Neutrophil (primary cell): ENCODE results near the gene STARD7.
A peak's percentile ranks its signal among the peaks of the same experiment; 100 is the strongest.

Source experiments
- H3K27ac ChIP-seq: fragments of 200-600 bp; sonication (generic); 2 replicates; pipeline ENCODE4 v1.5.1; 2016; ENCODE audit warnings: mild to moderate bottlenecking, moderate library complexity
- H3K27me3 ChIP-seq: fragments of 200-600 bp; sonication (generic); 2 replicates; pipeline ENCODE4 v1.6.0; 2016; ENCODE audit warnings: mild to moderate bottlenecking
- H3K36me3 ChIP-seq: fragments of 200-600 bp; sonication (generic); 2 replicates; pipeline ENCODE4 v1.5.1; 2017
- H3K4me1 ChIP-seq, 2 experiments: fragments of 200-600 bp in 1 of 2; sonication (generic) in 1 of 2; 1 replicate in 1 of 2; 2 replicates in 1 of 2; pipeline versions ENCODE4 v1.5.1 to v1.6.1; 2013 to 2016; ENCODE audit warnings: low read depth in 1 of 2, low read length in 1 of 2, mild to moderate bottlenecking in 1 of 2, moderate library complexity in 1 of 2; ENCODE audit not compliant: control insufficient read depth in 1 of 2, insufficient read depth in 1 of 2
- H3K4me3 ChIP-seq, 2 experiments: fragments of 200-600 bp in 1 of 2; sonication (generic) in 1 of 2; 1 replicate in 1 of 2; 2 replicates in 1 of 2; pipeline ENCODE4 v1.5.1; 2013 to 2016; ENCODE audit warnings: low read depth in 1 of 2, low read length in 1 of 2, mild to moderate bottlenecking in 1 of 2, moderate library complexity in 1 of 2
- H3K9me3 ChIP-seq: fragments of 200-600 bp; sonication (generic); 2 replicates; pipeline ENCODE4 v1.5.1; 2016
- CTCF ChIP-seq: fragments of 200-600 bp; sonication (generic); IDR thresholded peaks from 2 replicates; pipeline ENCODE4 v1.5.1; 2016; ENCODE audit warnings: antibody characterized with exemption

Gene STARD7

GRCh38 chr2:96148410-96149217 lies 60.0 kb downstream of the STARD7 start:
- Histone ChIP-seq H3K9me3 (no peaks in the 10 kb centered on the region), H3K36me3 (no peaks in the 10 kb centered on the region), H3K4me3 (peak overlapping the region; percentile 35 to 52), H3K4me1 (peaks cover 44 to 48% of the 10 kb centered on the region in 2 experiments), H3K27ac (peak overlapping the region; percentile 53), H3K27me3 (peaks cover 9% of the 10 kb centered on the region)
- TF ChIP-seq CTCF, result peak; percentile 28

GRCh38 chr2:96147593-96148201 lies 60.9 kb downstream of the STARD7 start:
- Histone ChIP-seq H3K4me1 (peaks cover 44 to 48% of the 10 kb centered on the region in 2 experiments), H3K9me3 (no peaks in the 10 kb centered on the region), H3K36me3 (no peaks in the 10 kb centered on the region), H3K4me3 (peak overlapping the region in 1 of 2 experiments; percentile 35), H3K27ac (peak overlapping the region; percentile 53), H3K27me3 (peaks cover 9% of the 10 kb centered on the region)
- TF ChIP-seq CTCF, result no peak

- peaks cover 9% of the 10 kb centered on the region for H3K27me3 ChIP-seq
- peaks cover 44 to 48% of the 10 kb centered on the region in 2 experiments for H3K4me1 ChIP-seq
- no peak for TF ChIP-seq CTCF
- H3K36me3 ChIP-seq, result no peaks in the 10 kb centered on the region
- no peaks in the 10 kb centered on the region for H3K9me3 ChIP-seq
- peak overlapping the region; percentile 86 for H3K27ac ChIP-seq
- peak overlapping the region; percentile 68 to 76 for H3K4me3 ChIP-seq
Measured at GRCh38 chr2:96146881-96147592, 61.6 kb downstream of the STARD7 start.

GRCh38 chr2:96146153-96146880 lies 62.3 kb downstream of the STARD7 start:
- peaks cover 44 to 48% of the 10 kb centered on the region in 2 experiments for H3K4me1 ChIP-seq

More at GRCh38 chr2:96146153-96146880, 62.3 kb downstream of the STARD7 start:
- H3K27me3 ChIP-seq, result peaks cover 9% of the 10 kb centered on the region
- peak; percentile 45 for TF ChIP-seq CTCF
- H3K9me3 ChIP-seq, result no peaks in the 10 kb centered on the region
- H3K36me3 ChIP-seq, result no peaks in the 10 kb centered on the region
- H3K4me3 ChIP-seq, result peak overlapping the region; percentile 68 to 76
- peak overlapping the region; percentile 86 for H3K27ac ChIP-seq
